Testis (tissue), 3 donors: ENCODE results near the gene SFMBT1. TPM values are rescaled to one million over a fixed set of nuclear protein-coding genes. Genes with fewer than 3 reads are reported as not detected.

Experiments
- DNase-seq: peaks from one replicate; pipeline ENCODE4 v3.0.0-alpha.2; 2019
- H3K27ac ChIP-seq, 2 donors: fragments of 200-600 bp; sonication (generic); one replicate each; pipeline ENCODE4 v1.5.1; 2019
- H3K27me3 ChIP-seq: fragments of 200-600 bp; sonication (generic); one replicate; pipeline ENCODE4 v1.5.1; 2019
- H3K36me3 ChIP-seq: fragments of 200-600 bp; sonication (generic); one replicate; pipeline ENCODE4 v1.5.1; 2017; ENCODE audit warnings: low read depth; ENCODE audit errors: missing control alignments
- H3K4me1 ChIP-seq: fragments of 200-600 bp; sonication (generic); one replicate; pipeline ENCODE4 v1.5.1; 2019
- H3K4me3 ChIP-seq, 2 donors: fragments of 200-600 bp; sonication (generic); one replicate each; pipeline ENCODE4 v1.5.1; 2017 to 2019
- H3K9me3 ChIP-seq: fragments of 200-600 bp; sonication (generic); one replicate; pipeline ENCODE4 v1.5.1; 2017
- POLR2A ChIP-seq: fragments of 450-650 bp; IDR thresholded peaks from one replicate; pipeline ENCODE4 v1.6.1; 2017; ENCODE audit warnings: antibody characterized with exemption, mild to moderate bottlenecking, moderate library complexity
- WGBS, 2 donors: methylation state at CpG; one replicate each; pipeline ENCODE4 v1.1.5; 2018; 5-methylcytosine and 5-hydroxymethylcytosine counted together
- intact Hi-C: fragments of 100-400 bp; cut with DNase I; formaldehyde crosslinking; loops from one replicate; pipeline ENCODE4 v1.15.1; 2023; ENCODE audit warnings: low total_unique reads
- polyA plus RNA-seq: library from polyadenylated mRNA; stranded (reverse); fragments of 350-450 nt; fragmentation: Illumina TruSeq; extraction: RNeasy Lipid Tissue Mini Kit (QIAGEN cat#74804); gene quantifications from one replicate; pipeline ENCODE4 v1.2.3, GENCODE V29; 2014; ENCODE audit warnings: low read depth, low replicate concordance; ENCODE audit not compliant: insufficient read depth
- total RNA-seq, 2 donors: library from RNA; depleted of rRNA; stranded (reverse); fragments of >200 nt; gene quantifications; one replicate each; pipeline ENCODE4 v1.2.3, GENCODE V29; 2016
- TF ChIP-seq, protein P1 (sequence below), 3 experiments: fragments of 450-650 bp in 2 of 3; fragments of 200-600 bp in 1 of 3; sonication (generic) in 1 of 3; IDR thresholded peaks; one replicate each; pipeline ENCODE4 v1.5.1; 2016 to 2019; ENCODE audit warnings: antibody characterized with exemption in 3 of 3, mild to moderate bottlenecking in 2 of 3, moderate library complexity in 1 of 3

Gene SFMBT1
- total and polyA plus RNA-seq, 3 donors from 2014 or later, result 82.4 to 158 (median 143) TPM

DNA sequence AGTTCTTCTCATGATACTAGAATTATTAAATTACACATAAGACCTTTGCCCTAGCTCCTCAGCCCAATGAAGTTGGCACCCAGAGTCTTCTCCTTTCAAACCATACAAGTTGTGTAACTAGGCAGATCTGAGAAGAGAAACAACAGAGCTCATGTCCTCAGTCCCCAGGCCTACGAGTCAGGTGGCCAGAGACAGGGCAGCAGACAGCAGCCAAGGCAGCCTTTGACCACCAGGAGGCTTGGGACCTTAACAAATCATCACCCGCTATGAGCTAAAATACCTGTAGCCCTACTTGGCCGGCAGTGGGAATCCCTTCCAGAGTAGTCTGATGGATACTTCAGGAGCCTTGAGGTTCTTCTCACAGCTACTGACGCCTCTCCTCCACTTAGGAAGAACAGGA is 166.8 kb downstream of the SFMBT1 start:
- DNase-seq, result no peak
- TF ChIP-seq, protein P1, sequence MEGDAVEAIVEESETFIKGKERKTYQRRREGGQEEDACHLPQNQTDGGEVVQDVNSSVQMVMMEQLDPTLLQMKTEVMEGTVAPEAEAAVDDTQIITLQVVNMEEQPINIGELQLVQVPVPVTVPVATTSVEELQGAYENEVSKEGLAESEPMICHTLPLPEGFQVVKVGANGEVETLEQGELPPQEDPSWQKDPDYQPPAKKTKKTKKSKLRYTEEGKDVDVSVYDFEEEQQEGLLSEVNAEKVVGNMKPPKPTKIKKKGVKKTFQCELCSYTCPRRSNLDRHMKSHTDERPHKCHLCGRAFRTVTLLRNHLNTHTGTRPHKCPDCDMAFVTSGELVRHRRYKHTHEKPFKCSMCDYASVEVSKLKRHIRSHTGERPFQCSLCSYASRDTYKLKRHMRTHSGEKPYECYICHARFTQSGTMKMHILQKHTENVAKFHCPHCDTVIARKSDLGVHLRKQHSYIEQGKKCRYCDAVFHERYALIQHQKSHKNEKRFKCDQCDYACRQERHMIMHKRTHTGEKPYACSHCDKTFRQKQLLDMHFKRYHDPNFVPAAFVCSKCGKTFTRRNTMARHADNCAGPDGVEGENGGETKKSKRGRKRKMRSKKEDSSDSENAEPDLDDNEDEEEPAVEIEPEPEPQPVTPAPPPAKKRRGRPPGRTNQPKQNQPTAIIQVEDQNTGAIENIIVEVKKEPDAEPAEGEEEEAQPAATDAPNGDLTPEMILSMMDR (IDR thresholded peaks at IDR 0.05), result no peak
- no peak for TF ChIP-seq POLR2A
- no peaks in the 10 kb centered on the region for H3K36me3 ChIP-seq
- H3K4me3 ChIP-seq, result no peak overlapping the region
- no peaks in the 10 kb centered on the region for H3K4me1 ChIP-seq
- intact Hi-C loops, result no loop called here
- H3K27me3 ChIP-seq, result no peaks in the 10 kb centered on the region
- 74 to 90% methylated on average over 4 of the region's 4 CpGs for WGBS, 2 donors
- H3K9me3 ChIP-seq, result no peaks in the 10 kb centered on the region
- no peak overlapping the region for H3K27ac ChIP-seq

DNA sequence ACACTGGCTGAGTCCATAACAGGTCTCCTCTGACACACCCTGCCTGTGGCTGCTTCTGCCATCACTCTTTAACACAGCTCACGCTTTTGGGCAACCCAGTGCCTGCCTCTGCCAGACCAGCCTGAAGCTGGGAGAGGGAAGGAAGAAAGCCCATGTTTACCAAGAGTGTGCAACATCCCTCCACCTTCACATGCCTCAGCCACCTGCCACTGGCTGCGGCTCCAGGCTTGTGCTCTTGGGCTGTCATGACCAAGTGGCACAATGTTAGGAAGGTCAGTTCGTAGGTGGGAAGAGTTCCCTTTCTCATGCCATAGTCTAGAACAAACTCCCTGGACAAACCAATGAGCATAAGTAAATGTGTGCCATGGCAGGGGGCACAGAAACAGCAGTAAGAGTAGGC is 168.8 kb downstream of the SFMBT1 start:
- intact Hi-C loops, result no loop called here

DNA sequence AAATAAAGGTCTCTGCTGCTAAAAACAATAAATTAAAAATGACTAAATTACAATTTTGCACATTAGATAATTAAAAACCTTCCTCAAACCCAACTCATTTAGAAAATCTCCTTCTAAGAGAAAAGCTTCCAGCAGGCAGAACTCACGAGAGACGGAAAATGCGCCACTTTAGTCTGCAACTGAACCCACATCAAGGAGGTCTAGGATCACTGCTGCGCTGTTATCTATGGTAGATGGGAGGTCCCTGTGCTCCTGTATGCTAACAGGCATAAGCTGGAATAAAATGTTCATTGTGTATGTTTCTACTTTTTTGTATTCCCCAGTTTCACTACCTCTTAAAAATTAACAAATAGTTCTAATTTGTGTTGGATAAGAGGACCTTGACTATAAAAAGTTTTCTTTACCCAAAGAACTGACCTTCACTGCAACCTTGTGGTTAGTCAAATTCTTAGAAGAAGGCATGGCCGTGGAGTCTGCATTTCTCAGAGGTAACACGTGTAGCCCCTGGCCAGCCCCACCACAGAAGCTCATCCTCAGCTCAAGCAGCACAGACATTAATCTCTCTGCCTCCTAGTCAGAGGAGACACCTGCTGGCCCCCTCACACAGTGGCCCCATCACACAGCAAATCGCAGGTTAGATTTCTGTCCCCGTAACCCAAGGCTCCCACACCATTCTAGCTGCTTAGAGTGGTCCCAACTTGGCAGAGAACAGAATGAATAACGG is 170.8 kb downstream of the SFMBT1 start:
- WGBS, 2 donors, result 52 to 69% methylated on average over 9 of the region's 9 CpGs

More for the DNA sequence above, 168.8 kb downstream of the SFMBT1 start:
- no peaks in the 10 kb centered on the region for H3K36me3 ChIP-seq
- H3K27me3 ChIP-seq, result no peaks in the 10 kb centered on the region
- no peak overlapping the region for H3K27ac ChIP-seq
- WGBS, 2 donors, result 92 to 96% methylated on average over 3 of the region's 3 CpGs
- H3K9me3 ChIP-seq, result no peaks in the 10 kb centered on the region
- no peak for TF ChIP-seq POLR2A
- TF ChIP-seq, protein P1 (IDR thresholded peaks at IDR 0.05), result no peak
- H3K4me3 ChIP-seq, result no peak overlapping the region
- no peak for DNase-seq
- no peaks in the 10 kb centered on the region for H3K4me1 ChIP-seq

DNA sequence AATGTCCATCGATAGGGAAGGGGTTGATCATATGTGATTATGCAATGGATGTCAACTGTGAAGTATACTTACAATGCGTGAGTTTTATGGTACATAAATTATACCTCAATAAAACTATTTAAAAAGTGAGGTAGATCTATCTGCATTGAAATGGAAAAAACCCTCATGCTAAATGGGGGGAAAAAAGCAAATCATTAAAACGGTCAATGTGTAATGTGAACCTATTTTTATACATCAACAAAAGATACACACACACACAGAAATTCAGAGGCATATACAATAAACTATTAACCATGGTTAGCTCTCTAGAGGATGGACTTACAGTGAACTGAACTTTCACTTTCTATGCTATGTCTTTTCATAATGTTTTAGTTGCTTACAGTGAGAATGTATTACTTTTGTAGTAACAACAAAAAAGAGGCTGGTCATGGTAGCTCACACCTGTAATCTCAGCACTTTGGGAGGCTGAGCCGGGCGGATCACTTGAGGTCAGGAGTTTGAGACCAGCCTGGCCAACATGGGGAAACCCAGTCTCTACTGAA is 171.6 kb downstream of the SFMBT1 start:
- H3K4me1 ChIP-seq, result no peaks in the 10 kb centered on the region
- 85 to 96% methylated on average over 5 of the region's 5 CpGs for WGBS, 2 donors
- intact Hi-C loops, result no loop called here

More for the DNA sequence above, 170.8 kb downstream of the SFMBT1 start:
- H3K36me3 ChIP-seq, result no peaks in the 10 kb centered on the region
- no peak for DNase-seq
- no peak for TF ChIP-seq POLR2A
- TF ChIP-seq, protein P1 (IDR thresholded peaks at IDR 0.05), result no peak
- intact Hi-C loops, result no loop called here
- H3K4me1 ChIP-seq, result no peaks in the 10 kb centered on the region
- H3K27me3 ChIP-seq, result no peaks in the 10 kb centered on the region
- no peak overlapping the region for H3K27ac ChIP-seq
- H3K9me3 ChIP-seq, result no peaks in the 10 kb centered on the region
- H3K4me3 ChIP-seq, result no peak overlapping the region

More for the DNA sequence above, 171.6 kb downstream of the SFMBT1 start:
- no peaks in the 10 kb centered on the region for H3K9me3 ChIP-seq
- TF ChIP-seq, protein P1 (IDR thresholded peaks at IDR 0.05), result no peak
- no peak for TF ChIP-seq POLR2A
- H3K27me3 ChIP-seq, result no peaks in the 10 kb centered on the region
- no peak overlapping the region for H3K27ac ChIP-seq
- H3K36me3 ChIP-seq, result no peaks in the 10 kb centered on the region
- DNase-seq, result no peak
- H3K4me3 ChIP-seq, result no peak overlapping the region
